CD4-positive, alpha-beta T cell treated with Interferon alpha-2 for 1 hour (primary cell): ENCODE measurements around the gene SAMD11.
"Not testable (repeated sequence)": the region's sequence is repeated elsewhere in the genome, so short reads cannot be mapped to it uniquely, and the experiment has no call there.

Experiments
- DNase-seq, 2 donors: peaks; one replicate each; pipeline ENCODE4 v3.0.0-alpha.2; 2020 to 2022

SAMD11 gene

DNA sequence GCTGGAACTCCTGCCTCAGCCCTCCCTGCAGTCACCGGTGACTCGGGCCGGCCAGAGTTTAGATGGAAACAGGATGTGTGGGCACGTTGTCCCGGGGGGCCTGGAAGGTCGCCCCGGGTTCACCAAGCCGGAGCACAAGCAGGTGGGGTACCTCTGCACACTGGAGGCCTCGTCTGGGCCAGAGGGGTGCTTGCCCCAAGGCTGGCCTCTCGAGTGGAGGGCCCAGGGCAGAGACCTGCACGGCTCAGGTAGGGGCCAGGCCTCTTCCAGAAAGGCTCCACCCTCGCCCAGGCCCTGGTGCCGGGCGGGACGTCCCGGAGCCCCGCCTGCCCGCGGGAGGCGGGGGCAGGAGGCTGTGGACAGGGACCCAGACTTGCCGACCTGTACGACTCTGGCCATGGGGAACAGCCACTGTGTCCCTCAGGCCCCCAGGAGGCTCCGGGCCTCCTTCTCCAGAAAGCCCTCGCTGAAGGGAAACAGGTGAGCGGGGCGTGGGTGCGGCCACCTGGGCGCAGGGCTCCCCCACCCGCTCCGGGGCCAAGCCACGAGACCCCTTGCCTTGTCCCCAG lies 42.5 kb downstream of the SAMD11 start, which contains the start of gene PLEKHN1:
TSS of gene PLEKHN1 (plus strand) at position 348 of the 569 bp plus-strand sequence. CDS start at position 398, 50 bp downstream.
- peak in 1 of 2 donors; percentile 28 for DNase-seq

DNA sequence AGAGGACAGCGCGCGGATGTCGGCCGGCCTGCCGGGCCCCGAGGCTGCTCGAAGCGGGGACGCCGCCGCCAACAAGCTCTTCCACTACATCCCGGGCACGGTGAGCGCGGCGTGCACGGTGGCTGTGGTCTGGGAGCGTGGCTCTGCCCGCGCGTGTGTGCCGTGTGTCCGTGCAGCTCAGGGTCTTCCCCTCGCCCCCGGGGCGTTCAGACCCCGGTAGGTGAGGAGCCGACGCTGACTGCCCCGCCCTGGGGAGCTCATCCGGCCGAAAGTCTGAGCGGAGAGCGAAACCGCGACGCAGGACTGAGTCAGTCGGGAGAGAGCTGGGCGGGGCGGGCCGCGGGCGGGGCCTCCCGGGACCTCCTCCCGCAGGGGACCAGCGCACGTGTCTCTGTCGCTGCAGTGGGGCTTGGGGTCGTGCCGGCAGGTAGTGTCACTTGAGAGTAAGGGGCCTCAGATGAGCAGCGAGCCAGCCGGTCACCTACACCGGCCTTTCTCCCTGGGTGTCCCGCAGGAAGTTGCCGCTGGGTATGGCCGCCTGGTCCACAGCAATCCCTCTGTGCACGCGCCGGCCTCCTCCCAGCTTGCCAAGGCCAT lies 43.1 kb downstream of the SAMD11 start:
- DNase-seq: peak; percentile 56 to 73

DNA sequence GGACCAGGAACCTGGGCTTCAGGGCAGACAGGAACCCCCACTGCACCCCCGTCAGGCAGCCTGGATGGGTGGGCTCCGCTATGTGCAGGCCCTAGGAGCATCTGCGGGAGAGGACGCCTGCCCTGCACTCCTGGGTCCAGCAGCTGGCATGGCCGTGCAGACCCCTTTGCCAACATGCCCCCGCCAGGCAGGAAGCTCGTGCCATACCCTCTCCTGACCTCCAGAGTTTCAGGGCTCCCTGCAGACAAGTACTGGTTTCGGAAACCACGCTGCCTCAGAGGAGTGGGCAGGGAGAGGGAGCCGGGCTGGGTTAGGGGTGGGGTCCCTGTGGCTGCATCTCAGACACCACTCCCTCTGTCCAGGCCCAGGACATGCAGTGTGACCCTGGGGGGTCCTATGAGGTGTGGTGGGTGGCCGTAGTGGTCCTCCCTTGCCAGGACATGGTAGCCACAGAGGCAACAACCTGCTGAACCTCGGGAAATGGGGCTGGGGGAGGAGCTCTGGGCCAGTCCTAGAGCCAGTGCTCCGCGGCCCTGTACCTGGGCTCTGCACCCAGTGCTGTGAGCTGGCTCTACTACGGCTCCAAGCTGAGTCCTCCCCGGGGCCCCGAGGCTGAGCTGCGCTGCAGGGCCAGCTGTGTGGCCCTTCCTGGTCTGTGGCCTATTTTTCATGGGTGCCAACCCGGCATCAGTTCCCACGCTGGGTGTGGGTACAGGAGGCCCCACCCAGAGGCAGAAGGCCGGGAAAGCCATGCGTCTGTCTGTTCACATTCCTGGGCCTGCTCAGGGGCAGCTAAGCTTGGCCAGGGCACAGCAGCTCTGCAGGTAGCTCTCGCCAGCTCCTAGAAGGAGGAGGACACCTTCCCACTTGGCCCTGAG lies 44.0 kb downstream of the SAMD11 start:
- no peak for DNase-seq

DNA sequence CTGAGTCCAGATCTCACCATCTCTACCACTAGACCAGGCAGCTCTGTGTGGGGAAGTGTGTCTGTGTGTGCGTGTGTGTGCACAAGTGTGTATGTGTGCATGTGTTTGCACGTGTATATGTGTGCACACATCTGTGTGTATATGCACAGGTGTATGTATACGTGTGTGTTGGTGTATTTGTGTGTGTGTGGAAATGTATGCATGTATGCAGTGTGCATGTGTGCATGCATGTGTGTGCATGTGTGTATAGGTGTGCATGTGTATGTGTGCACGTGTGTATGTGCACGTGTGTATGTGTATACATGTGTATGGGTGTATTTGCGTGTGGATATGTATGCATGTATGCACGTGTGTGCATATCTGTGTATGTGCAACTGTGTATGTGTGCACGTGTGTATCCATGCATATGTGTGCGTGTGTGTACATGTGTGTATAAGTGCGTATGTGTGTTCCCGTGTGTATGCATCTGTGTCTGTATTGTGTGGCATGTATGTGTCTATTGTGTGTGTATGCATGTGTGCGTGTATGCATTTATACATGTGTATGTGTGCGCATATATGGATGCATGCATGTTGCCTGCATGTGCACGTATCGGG lies 45.6 kb downstream of the SAMD11 start:
- no peak for DNase-seq

DNA sequence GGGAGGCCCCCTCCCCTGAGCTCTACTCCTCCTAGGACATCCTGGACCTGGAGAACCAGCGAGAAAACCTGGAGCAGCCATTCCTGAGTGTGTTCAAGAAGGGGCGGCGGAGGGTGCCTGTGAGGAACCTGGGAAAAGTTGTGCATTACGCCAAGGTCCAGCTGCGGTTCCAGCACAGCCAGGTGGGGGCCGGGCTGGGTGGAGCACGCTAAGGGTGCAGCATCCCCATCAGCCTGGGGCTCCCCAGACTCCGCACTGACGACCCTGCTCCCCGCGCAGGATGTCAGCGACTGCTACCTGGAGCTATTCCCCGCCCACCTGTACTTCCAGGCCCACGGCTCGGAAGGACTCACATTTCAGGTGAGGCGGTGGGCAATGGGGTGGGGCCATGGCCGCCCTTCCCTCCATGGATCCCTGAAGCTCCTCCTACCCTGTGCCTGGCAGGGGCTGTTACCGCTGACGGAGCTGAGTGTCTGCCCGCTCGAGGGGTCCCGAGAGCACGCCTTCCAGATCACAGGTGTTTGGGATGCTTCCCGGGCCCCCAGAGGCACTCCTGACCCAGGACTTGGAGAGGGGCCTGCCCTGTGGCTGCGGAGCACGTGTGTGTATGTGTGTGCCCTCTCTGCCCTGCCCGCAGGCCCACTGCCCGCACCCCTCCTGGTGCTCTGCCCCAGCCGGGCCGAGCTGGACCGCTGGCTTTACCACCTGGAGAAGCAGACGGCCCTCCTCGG lies 46.7 kb downstream of the SAMD11 start:
- DNase-seq: no peak

DNA sequence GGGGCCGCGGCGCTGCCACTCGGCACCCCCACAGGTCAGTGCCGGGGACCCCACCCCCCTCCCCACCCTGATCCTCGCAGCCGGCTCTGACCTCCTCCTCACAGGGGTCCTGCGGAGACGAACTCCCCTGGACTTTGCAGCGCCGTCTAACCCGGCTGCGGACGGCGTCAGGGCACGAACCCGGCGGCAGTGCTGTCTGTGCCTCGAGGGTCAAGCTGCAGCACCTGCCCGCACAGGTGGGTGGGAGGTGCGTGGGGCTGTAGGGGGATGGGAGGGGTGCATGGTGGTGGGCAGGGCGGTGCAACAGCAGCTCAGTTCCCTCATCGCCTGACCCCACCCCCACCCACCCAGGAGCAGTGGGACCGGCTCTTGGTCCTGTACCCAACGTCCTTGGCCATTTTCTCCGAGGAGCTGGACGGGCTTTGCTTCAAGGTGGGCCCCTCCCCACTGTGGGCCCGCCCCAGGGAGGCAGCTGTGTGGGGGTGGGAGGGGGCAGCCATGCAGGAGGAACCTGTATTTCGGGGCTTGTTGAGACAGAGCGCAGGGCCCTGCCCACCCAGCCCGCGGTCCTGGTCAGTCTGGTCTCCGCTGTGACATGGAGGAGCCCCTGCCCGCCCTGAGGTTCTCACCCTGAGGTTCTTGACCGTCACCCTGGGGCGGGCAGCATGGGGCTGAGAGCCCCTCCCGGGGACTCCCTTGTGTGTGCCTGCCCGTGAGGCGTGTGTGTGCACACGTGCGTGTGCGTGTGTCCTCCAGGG lies 47.4 kb downstream of the SAMD11 start:
- DNase-seq: no peak

DNA sequence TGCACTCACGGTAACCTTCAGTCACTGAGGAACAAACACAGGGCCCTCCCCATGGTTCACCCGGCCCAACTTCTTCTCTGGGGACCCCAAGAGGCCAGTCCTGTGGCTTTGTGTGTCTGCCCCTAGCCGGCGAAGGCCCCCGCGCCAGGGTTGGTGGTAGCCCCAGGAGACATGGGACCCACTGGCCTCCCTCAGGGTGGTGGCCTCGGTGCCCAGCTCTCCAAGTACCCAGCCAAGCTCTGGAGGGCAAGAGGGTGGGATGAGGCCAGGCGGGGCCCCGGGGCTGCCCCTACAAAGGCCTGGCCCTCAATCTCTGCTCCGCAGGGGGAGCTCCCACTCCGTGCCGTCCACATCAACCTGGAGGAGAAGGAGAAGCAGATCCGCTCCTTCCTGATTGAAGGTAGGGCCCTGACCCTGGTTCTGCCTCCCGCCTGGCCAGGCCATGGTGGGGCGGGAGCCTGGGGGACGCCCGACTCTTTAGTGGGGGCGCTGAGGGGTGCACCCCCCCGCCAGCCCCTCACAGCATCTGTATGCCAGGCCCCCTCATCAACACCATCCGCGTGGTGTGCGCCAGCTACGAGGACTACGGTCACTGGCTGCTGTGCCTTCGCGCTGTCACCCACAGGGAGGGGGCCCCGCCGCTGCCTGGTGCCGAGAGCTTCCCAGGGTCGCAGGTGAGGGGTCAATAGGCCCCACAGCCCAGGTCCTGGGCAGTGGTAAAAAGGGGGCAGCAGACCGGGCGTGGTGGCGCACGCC lies 48.2 kb downstream of the SAMD11 start:
- DNase-seq: no peak

DNA sequence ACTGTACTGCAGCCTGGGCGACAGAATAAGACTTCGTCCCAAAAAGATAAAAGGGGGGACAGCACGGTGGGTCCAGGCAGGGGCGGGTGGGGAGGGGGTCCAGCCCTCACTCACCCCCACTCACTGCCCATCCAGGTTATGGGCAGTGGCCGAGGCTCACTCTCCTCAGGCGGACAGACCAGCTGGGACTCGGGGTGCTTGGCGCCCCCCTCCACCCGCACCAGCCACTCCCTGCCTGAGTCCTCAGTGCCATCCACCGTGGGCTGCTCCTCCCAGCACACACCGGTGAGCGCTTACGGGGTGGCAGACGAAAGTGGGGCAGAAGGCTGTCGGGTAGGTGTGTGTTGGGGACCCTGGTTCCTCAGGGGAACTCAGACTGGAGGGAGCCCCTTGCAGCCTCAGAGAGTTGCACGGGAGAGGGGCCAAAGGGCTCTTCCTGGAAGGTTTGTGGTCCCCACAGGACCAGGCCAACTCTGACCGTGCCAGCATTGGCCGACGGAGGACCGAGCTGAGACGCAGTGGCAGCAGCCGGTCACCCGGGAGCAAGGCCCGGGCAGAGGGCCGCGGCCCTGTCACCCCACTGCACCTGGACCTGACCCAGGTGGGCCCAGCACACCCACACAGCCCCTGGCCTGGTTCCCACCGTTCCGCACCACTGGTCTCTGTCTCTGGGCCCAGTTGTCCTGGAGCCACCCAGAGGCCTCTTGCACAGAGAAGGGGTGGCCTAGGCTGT lies 49.2 kb downstream of the SAMD11 start:
- DNase-seq: no peak

DNA sequence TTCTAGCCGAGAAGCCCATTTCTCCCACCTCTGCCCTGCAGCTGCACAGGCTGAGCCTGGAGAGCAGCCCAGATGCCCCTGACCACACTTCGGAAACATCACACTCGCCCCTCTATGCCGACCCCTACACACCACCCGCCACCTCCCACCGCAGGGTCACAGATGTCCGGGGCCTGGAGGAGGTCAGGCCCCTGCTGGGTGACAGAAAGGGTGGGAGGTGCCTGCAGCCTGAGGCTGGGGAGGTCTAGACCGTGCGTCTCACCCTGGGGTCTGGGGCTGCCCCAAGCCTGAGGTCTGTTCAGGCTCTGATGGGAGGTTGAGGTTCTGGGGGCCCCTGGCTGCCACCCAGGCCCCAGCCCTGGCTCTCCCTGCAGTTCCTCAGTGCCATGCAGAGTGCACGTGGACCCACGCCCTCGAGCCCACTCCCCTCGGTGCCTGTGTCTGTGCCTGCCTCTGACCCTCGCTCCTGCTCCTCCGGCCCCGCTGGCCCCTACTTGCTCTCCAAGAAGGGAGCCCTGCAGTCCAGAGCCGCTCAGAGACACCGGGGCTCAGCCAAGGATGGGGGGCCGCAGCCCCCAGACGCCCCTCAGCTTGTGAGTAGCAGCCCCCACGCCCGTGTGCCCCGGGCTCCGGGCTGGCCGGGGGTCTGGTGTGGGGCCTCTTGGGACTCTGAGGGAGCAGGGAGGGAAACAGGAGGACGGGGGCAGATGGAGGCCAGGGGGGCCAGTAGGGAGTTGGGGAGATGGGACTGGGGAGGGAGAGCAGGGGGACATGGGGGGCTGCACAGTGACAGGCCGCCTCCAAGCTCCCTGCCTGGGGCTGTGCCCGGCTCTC lies 50.0 kb downstream of the SAMD11 start:
- no peak for DNase-seq

DNA sequence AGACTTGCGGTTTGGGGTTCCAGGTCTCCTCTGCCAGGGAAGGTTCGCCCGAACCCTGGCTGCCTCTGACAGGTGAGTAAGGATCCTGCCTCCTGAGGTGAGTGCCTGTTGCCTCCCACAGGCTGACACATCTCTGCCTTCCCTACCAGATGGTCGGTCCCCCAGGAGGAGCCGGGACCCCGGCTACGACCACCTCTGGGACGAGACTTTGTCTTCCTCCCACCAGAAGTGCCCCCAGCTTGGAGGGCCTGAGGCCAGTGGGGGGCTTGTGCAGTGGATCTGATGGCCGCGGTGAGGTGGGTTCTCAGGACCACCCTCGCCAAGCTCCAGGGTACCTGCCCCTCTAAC lies 50.5 kb downstream of the SAMD11 start:
- DNase-seq: no peak

DNA sequence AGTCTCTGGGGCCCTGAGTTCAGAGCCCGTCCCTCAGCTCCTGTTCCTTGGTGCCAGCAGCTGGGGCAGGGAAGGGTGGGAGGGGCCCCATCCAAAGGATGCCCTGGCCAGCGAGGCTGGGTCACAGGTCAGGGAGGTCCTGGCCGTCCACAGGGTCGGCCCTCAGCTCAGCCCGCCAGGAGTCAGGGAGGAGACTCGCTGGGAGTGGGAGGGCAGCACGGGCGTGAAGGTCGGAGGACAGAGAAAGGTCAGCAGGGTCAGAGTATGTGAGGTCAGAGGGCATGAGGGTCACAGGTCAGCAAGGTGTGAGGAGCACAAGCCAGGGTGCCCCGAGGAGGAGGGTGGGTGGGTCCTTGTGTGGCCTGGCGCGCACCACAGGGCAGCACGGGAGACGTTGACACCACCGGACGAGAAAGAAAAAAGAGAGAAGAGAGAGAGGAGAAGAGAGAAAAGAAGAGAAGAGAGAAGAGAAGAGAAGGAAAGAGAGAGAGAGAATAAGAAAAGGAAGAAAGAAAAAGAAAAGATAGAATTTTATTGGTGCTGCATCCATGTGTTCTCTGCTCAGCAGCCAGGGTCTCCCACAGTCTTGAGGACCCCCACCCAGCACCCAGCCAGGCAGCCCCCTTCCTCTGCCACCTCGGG lies 51.1 kb downstream of the SAMD11 start:
- no peak for DNase-seq

DNA sequence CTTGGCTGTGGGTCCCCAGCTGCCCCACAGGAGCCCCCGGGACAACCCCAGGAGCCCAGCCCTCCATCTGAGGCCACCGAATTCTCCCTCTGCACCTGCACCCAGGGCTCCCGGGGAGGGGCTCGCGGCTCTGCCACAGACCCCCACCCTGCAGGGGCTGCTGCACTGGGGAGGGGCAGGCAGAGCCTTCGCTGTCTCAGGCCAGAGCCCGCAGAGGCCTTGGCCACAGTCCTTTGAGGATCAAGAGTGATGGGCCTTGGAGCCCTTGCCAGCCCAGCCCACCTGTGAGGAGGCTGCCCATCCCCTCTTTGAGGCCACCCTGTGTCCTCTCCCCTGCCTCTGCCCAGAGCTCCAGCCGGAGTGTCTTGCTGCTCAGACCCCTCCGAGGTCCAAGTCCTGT lies 51.6 kb downstream of the SAMD11 start:
- no peak for DNase-seq

DNA sequence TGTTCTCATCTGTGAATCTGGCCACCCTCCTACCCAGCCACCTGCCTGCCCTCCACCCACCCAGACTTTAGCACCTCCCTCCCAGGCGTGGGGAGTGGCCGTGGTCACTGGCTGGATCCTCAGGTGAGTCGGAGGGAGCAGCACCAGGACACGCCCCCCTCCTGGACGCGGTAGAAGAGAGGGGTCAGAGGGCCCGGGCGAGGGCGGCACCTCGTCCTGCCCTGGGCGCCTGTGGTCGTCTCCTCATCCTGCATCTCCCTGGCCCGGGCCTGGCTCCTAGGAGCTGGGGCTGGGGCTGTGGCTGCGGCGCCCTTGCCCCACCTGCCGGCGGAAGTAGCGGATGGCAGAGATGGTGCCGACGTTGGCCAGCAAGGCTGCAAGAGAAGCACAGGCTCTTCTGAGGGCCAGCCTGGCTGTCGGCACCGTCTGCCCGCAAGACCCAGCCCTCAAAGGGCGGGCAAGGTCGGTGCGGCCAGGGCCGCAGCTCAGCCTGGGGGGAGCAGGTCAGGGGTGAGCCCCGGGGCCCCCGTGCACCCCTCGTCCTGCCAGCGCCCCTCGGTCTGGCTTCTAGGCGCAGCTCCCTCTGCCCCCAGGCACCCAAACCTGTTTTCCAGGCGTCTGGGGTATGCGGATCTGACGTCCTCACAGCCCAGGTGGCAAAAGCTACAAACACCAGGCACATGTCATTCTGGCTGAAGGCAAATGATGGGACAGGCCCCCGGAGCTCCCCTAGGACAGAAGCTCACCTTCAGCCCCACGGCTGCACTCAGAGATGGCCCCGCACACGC lies 52.4 kb downstream of the SAMD11 start:
- peak; percentile 70 to 78 for DNase-seq

DNA sequence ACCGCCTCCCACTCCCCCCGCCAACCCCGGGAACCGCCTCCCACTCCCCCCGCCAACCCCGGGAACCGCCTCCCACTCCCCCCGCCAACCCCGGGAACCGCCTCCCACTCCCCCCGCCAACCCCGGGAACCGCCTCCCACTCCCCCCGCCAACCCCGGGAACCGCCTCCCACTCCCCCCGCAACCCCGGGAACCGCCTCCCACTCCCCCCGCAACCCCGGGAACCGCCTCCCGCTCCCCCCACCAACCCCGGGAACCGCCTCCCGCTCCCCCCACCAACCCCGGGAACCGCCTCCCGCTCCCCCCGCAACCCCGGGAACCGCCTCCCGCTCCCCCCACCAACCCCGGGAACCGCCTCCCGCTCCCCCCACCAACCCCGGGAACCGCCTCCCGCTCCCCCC lies 53.1 kb downstream of the SAMD11 start:
- DNase-seq: not testable (repeated sequence)

DNA sequence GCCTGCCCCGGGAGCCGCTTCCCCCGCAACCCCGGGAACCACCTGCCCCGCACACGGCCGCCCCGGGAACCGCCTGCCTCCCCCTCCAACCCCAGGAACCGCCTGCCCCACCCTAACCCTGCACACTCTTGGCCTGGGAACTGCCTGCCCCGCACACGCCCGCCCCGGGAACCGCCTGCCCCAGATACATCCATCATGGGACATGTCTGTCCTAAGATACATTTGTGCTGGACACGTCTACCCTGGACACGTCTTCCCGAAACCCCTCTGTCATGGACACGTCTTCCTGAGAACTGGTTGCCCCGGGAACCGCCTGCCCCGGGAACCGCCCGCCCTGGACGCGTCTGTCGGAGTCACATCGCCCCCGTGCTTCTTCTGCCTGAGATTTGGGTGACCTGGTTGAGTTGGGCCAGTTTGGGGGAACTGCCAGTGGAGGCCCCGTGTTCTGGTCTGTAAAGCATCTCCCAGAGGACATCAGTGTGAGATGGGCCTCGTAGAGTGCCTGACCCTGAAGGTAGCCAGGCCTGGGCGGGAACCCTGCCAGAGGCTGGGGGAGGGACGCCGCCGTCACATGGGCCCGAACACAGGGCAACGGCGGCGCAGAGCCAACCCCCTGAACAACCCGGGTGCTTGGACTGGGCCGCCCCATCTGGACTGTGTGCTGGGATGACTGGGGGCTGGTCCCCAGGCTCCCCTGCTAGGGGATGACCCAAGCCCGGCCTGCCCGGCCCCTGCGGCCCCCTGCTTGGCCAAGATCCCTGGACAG lies 54.5 kb downstream of the SAMD11 start:
- DNase-seq: no peak

DNA sequence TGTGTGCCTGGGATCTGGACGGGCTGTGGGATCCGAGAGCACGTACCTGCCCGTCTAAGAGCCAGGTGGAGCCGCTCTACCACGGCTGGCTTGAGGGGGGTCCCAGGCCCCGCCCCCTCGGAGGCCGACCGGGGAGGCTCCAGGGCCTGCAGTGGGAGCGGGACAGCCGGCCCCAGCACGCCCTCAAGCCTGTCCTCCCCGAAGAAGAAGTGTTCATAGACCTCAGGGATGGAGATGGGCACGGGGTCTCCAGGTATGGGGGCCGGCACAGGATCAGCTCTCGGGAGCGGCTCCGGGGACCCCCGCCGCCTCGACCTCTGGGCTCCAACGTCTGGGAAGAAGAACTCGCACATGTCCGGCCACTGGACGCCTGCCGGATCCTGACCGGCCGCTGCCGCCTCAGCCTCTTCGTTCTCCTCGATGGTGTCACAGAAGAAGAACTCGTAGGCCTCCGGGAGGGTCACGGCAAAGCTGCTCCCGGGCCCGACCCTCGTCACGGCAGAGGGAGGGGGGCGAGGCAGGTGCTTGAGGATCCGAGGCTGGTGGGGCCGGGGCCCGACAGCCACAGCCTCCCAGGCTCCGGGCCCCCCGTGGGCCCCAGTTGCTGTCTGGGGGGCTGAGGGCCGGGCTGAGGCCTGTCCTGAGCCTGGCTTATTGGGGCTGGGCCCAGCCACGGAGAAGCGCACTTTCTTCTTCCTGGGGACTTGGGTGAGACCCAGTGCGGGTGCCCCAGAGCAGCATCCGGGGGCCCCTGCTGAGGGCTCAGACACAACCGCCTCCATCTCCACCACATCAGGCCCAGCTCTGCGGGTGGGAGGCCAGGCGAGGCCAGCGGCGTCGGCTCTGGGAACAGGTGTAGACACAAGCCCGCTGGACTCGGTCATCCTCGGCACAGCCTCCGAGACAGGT lies 55.4 kb downstream of the SAMD11 start:
- DNase-seq: no peak

DNA sequence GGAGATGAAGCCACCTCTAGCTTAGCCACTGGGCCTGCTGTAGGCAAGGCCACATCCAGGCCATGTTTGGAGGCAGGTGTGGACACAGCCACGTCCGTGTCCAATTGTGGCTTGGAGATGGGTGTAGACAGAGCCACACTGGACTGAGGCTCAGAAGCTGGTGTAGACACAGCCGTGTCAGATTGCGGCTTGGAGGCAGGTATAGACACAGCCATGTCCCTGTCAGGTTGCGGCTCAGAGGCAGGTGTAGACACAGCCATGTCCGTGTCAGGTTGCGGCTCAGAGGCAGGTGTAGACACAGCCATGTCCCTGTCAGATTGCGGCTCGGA lies 56.0 kb downstream of the SAMD11 start:
- no peak for DNase-seq
